A549 (cell line): ENCODE data around the gene CFAP77. TPM values are rescaled to one million over a fixed set of nuclear protein-coding genes. Genes with fewer than 3 reads are reported as not detected.

ENCODE experiments used
- ATAC-seq, 2 experiments: fragments of 200-7000 bp in 1 of 2; fragments of >200 bp in 1 of 2; cut with Nextera tagmentation in 1 of 2; cut with Tn5 transposase in 1 of 2; 3 replicates each; pipeline versions ENCODE4 v1.8.0 to v1.9.1; 2018 to 2020; ENCODE audit warnings: mild to moderate bottlenecking in 1 of 2, moderate library complexity in 1 of 2
- CTCF ChIA-PET: fragments of 300-600 bp; sonication (Branson Sonifier 250); formaldehyde crosslinking; extraction: SDS; loops from one replicate; lab custom pipeline; 2021; ENCODE audit warnings: antibody characterized with exemption, inconsistent platforms; lab: Yijun Ruan, JAX
- POLR2A ChIA-PET: fragments of 350-600 bp; formaldehyde crosslinking; extraction: SDS; loops from one replicate; lab custom pipeline; 2021; ENCODE audit warnings: antibody characterized with exemption, inconsistent platforms; lab: Yijun Ruan, JAX
- DNase-seq, 2 experiments: peaks; one replicate each; pipeline versions ENCODE4 v3.0.0 to v3.0.0-alpha.2; 2011 to 2016; ENCODE audit warnings: low read depth in 1 of 2, low spot score in 1 of 2
- FAIRE-seq: peaks from 2 replicates; lab custom pipeline; 2011; peaks lifted over from hg19 to GRCh38; lab: Jason Lieb, UNC
- H3K27ac ChIP-seq, 2 experiments: fragments of >200 bp; sonication (Bioruptor Twin); formaldehyde crosslinking; 3 replicates each; pipeline ENCODE4 v1.5.1; 2016 to 2017
- H3K4me1 ChIP-seq: fragments of >200 bp; sonication (Bioruptor Twin); formaldehyde crosslinking; 3 replicates; pipeline ENCODE4 v1.6.1; 2016
- H3K4me2 ChIP-seq: fragments of >200 bp; sonication (Bioruptor Twin); formaldehyde crosslinking; 3 replicates; pipeline ENCODE4 v1.6.1; 2016
- H3K4me3 ChIP-seq: fragments of >200 bp; sonication (Bioruptor Twin); formaldehyde crosslinking; 3 replicates; pipeline ENCODE4 v1.5.1; 2016
- H3K9me3 ChIP-seq: fragments of >200 bp; sonication (Bioruptor Twin); formaldehyde crosslinking; 3 replicates; pipeline ENCODE4 v1.6.1; 2016
- BCL3 ChIP-seq: fragments of >200 bp; sonication (Bioruptor Twin); formaldehyde crosslinking; IDR thresholded peaks from 3 replicates; pipeline ENCODE4 v1.6.1; 2016
- CEBPB ChIP-seq, 2 experiments: fragments of >200 bp in 1 of 2; sonication (Bioruptor Twin) in 1 of 2; formaldehyde crosslinking in 1 of 2; IDR thresholded peaks; 2 replicates each; pipeline ENCODE4 v1.6.1; 2012 to 2016
- CHD4 ChIP-seq: fragments of 200-600 bp; sonication (generic); IDR thresholded peaks from 2 replicates; pipeline ENCODE4 v1.6.1; 2016; ENCODE audit warnings: antibody characterized with exemption, mild to moderate bottlenecking, borderline replicate concordance
- CTCF ChIP-seq: fragments of >200 bp; sonication (Bioruptor Twin); formaldehyde crosslinking; IDR thresholded peaks from 3 replicates; pipeline ENCODE4 v1.5.1; 2016
- EHF ChIP-seq: fragments of 250-450 bp; sonication (Bioruptor Pico); IDR thresholded peaks from 2 replicates; pipeline ENCODE4 v1.5.0; 2020; ENCODE audit warnings: mild to moderate bottlenecking
- JUN ChIP-seq, 2 experiments: fragments of >200 bp; sonication (Bioruptor Twin); formaldehyde crosslinking; IDR thresholded peaks; 2 replicates in 1 of 2; 3 replicates in 1 of 2; pipeline ENCODE4 v1.6.1; 2016 to 2017
- JUNB ChIP-seq: fragments of >200 bp; sonication (Bioruptor Twin); formaldehyde crosslinking; IDR thresholded peaks from 2 replicates; pipeline ENCODE4 v1.6.1; 2016
- KDM5A ChIP-seq: fragments of 200-600 bp; sonication (generic); IDR thresholded peaks from 2 replicates; pipeline ENCODE4 v1.6.1; 2016; ENCODE audit warnings: antibody characterized with exemption, mild to moderate bottlenecking
- MAFK ChIP-seq: fragments of 450-650 bp; IDR thresholded peaks from 2 replicates; pipeline ENCODE4 v1.6.1; 2014; ENCODE audit not compliant: partially characterized antibody
- MAZ ChIP-seq: fragments of 150-350 bp; IDR thresholded peaks from 2 replicates; pipeline ENCODE4 v1.6.1; 2014; ENCODE audit warnings: antibody characterized with exemption, low read depth, low read length, borderline replicate concordance
- MYC ChIP-seq: IDR thresholded peaks from 2 replicates; pipeline ENCODE4 v1.6.1; 2012; ENCODE audit warnings: mild to moderate bottlenecking, inconsistent platforms, low read length, improper control_type of control experiment, borderline replicate concordance
- PBX3 ChIP-seq: IDR thresholded peaks from 2 replicates; pipeline ENCODE4 v1.6.1; 2012
- POLR2AphosphoS2 ChIP-seq: conservative IDR thresholded peaks from 2 replicates; pipeline ENCODE4 v1.6.1; 2012; ENCODE audit warnings: low read length, improper control_type of control experiment, inconsistent platforms
- RARB ChIP-seq: fragments of 250-450 bp; sonication (Bioruptor Pico); IDR thresholded peaks from 2 replicates; pipeline ENCODE4 v1.8.0; 2021; ENCODE audit warnings: mild to moderate bottlenecking, moderate library complexity
- TFCP2L1 ChIP-seq: fragments of 250-450 bp; sonication (Bioruptor Pico); IDR thresholded peaks from 2 replicates; pipeline ENCODE4 v1.5.0; 2021; ENCODE audit warnings: mild to moderate bottlenecking
- ZFP36 ChIP-seq: fragments of 450-650 bp; IDR thresholded peaks from 2 replicates; pipeline ENCODE4 v1.6.1; 2014; ENCODE audit warnings: borderline replicate concordance; ENCODE audit not compliant: partially characterized antibody
- ZNF302 ChIP-seq: fragments of 250-450 bp; sonication (Bioruptor Pico); IDR thresholded peaks from 2 replicates; pipeline ENCODE4 v1.9.0; 2021; ENCODE audit warnings: inconsistent platforms, mild to moderate bottlenecking, moderate library complexity
- WGBS: methylation state at CpG from one replicate; pipeline ENCODE4 v1.1.6; 2017; ENCODE audit errors: missing lambda C conversion rate; 5-methylcytosine and 5-hydroxymethylcytosine counted together
- polyA plus RNA-seq, 4 experiments: library from polyadenylated mRNA; depleted of rRNA in 3 of 4; stranded (reverse); fragments of >200 nt; fragmentation: RNase III in 1 of 4; extraction: RNeasy Plus Mini Kit Qiagen cat#74134 plus additional on column Dnase treatment in 1 of 4; gene quantifications; 2 replicates in 3 of 4; 3 replicates in 1 of 4; pipeline ENCODE4 v1.2.3, GENCODE V29; 2011 to 2017
- TF ChIP-seq, protein P1 (sequence below): fragments of 200-600 bp; sonication (generic); IDR thresholded peaks from 2 replicates; pipeline ENCODE4 v1.6.1; 2016; ENCODE audit warnings: antibody characterized with exemption, mild to moderate bottlenecking, moderate library complexity
- TF ChIP-seq, protein P2 (sequence below): fragments of 450-650 bp; IDR thresholded peaks from 2 replicates; pipeline ENCODE4 v1.6.1; 2014; ENCODE audit warnings: antibody characterized with exemption
- TF ChIP-seq, protein P3 (sequence below): IDR thresholded peaks from 2 replicates; pipeline ENCODE4 v1.6.1; 2012; ENCODE audit warnings: low read depth, borderline replicate concordance

Gene CFAP77
- polyA plus RNA-seq, 2 of the 4 experiments (the other 2 are of a cell fraction) = 0.05 TPM; not detected in 1

DNA sequence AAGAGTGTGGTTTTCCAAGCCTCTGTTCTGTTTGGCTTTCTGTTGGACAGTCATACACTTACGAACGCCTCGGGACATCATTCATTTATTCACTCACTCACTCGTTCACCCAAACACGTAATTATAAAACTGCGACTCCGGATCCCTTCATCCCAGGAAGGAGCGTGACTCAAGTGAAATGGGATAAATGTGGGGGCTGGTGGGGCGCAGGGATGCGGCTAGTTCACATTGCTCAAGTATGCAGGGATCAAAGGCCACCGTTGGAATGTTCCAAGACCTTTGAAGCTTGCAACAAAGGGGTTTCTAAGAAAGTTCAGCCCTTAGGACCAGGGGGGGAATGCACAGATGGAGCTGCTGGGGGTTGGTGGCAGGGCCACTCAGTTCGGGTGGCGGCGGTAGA, 64.2 kb downstream of the CFAP77 start:
- ATAC-seq (no peak), DNase-seq (no peak)
- H3K9me3 ChIP-seq = no peaks in the 10 kb centered on the region
- no peak overlapping the region for H3K27ac ChIP-seq
- TF ChIP-seq MYC = no peak
- TF ChIP-seq CTCF = no peak
- TF ChIP-seq, protein P1, sequence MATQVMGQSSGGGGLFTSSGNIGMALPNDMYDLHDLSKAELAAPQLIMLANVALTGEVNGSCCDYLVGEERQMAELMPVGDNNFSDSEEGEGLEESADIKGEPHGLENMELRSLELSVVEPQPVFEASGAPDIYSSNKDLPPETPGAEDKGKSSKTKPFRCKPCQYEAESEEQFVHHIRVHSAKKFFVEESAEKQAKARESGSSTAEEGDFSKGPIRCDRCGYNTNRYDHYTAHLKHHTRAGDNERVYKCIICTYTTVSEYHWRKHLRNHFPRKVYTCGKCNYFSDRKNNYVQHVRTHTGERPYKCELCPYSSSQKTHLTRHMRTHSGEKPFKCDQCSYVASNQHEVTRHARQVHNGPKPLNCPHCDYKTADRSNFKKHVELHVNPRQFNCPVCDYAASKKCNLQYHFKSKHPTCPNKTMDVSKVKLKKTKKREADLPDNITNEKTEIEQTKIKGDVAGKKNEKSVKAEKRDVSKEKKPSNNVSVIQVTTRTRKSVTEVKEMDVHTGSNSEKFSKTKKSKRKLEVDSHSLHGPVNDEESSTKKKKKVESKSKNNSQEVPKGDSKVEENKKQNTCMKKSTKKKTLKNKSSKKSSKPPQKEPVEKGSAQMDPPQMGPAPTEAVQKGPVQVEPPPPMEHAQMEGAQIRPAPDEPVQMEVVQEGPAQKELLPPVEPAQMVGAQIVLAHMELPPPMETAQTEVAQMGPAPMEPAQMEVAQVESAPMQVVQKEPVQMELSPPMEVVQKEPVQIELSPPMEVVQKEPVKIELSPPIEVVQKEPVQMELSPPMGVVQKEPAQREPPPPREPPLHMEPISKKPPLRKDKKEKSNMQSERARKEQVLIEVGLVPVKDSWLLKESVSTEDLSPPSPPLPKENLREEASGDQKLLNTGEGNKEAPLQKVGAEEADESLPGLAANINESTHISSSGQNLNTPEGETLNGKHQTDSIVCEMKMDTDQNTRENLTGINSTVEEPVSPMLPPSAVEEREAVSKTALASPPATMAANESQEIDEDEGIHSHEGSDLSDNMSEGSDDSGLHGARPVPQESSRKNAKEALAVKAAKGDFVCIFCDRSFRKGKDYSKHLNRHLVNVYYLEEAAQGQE = no peak
- TF ChIP-seq JUN (IDR thresholded peaks at IDR 0.05) = no peak
- TF ChIP-seq BCL3 = no peak
- no peak for TF ChIP-seq ZNF302 (CRISPR knock-in tag)
- no peak for TF ChIP-seq TFCP2L1 (CRISPR knock-in tag)
- TF ChIP-seq POLR2AphosphoS2 = no peak
- TF ChIP-seq CEBPB (IDR thresholded peaks at IDR 0.05) = no peak
- no peak for TF ChIP-seq ZFP36
- TF ChIP-seq, protein P2, sequence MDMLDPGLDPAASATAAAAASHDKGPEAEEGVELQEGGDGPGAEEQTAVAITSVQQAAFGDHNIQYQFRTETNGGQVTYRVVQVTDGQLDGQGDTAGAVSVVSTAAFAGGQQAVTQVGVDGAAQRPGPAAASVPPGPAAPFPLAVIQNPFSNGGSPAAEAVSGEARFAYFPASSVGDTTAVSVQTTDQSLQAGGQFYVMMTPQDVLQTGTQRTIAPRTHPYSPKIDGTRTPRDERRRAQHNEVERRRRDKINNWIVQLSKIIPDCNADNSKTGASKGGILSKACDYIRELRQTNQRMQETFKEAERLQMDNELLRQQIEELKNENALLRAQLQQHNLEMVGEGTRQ = no peak
- no peak for TF ChIP-seq RARB (CRISPR knock-in tag)
- TF ChIP-seq, all 56 proteins: peak for 0
- FAIRE-seq = no peak
- H3K4me2 ChIP-seq = no peak overlapping the region
- ChIA-PET CTCF (interaction anchor here (0.9 kb wide), 2 partner anchors 10 to 101 kb away, joined by 5 to 6 read pairs; no protein-coding TSS in a partner anchor), POLR2A (no interaction called here)
- 70% methylated on average over 14 of the region's 14 CpGs for WGBS
- H3K4me3 ChIP-seq = no peak overlapping the region
- no peaks in the 10 kb centered on the region for H3K4me1 ChIP-seq

- H3K4me3 ChIP-seq = no peak overlapping the region
- TF ChIP-seq MAZ (no peak), ZFP36 (no peak), JUNB (no peak), KDM5A (no peak), PBX3 (no peak), CHD4 (no peak), EHF (no peak), MAFK (no peak)
- TF ChIP-seq, protein P3, sequence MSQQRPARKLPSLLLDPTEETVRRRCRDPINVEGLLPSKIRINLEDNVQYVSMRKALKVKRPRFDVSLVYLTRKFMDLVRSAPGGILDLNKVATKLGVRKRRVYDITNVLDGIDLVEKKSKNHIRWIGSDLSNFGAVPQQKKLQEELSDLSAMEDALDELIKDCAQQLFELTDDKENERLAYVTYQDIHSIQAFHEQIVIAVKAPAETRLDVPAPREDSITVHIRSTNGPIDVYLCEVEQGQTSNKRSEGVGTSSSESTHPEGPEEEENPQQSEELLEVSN = no peak
- CTCF ChIA-PET = interaction anchor here (0.8 kb wide), 1 partner anchor 12 kb away, joined by 3 read pairs; no protein-coding TSS in a partner anchor
- POLR2A ChIA-PET = no interaction called here
- 46% methylated on average over 15 of the region's 15 CpGs for WGBS
- no peak overlapping the region for H3K27ac ChIP-seq
- H3K4me1 ChIP-seq = no peaks in the 10 kb centered on the region
- no peak for DNase-seq
- no peak overlapping the region for H3K4me2 ChIP-seq
- H3K9me3 ChIP-seq = no peaks in the 10 kb centered on the region
- no peak for ATAC-seq
- no peak for FAIRE-seq
Observed at GRCh38 chr9:132478353-132479050, 68.5 kb downstream of the CFAP77 start.
